Smooth muscle cell (in vitro differentiated cells): ENCODE data around the gene OR10A7. TPM values are rescaled to one million over a fixed set of nuclear protein-coding genes. Genes with fewer than 3 reads are reported as not detected.

Experiments used
- DNase-seq: peaks from one replicate; lab custom pipeline; 2025; ENCODE audit not compliant: unreplicated experiment; lab: John Stamatoyannopoulos, UW
- H2AFZ ChIP-seq: fragments of 200-600 bp; sonication (generic); 2 replicates; pipeline ENCODE4 v1.6.0; 2016; ENCODE audit warnings: antibody characterized with exemption, low read depth, mild to moderate bottlenecking
- H3F3A ChIP-seq: fragments of 200-600 bp; sonication (generic); 2 replicates; pipeline ENCODE4 v1.6.0; 2017; ENCODE audit warnings: antibody characterized with exemption, low read depth
- H3K27ac ChIP-seq: fragments of 200-600 bp; sonication (generic); 2 replicates; pipeline ENCODE4 v1.5.1; 2016; ENCODE audit warnings: low read depth, mild to moderate bottlenecking
- H3K27me3 ChIP-seq: fragments of 200-600 bp; sonication (generic); 2 replicates; pipeline ENCODE4 v1.6.1; 2016; ENCODE audit warnings: low read depth, mild to moderate bottlenecking
- H3K36me3 ChIP-seq: fragments of 200-600 bp; sonication (generic); 2 replicates; pipeline ENCODE4 v1.5.1; 2016; ENCODE audit warnings: low read depth
- H3K4me1 ChIP-seq: fragments of 200-600 bp; sonication (generic); 2 replicates; pipeline ENCODE4 v1.5.1; 2016; ENCODE audit warnings: low read depth
- H3K4me2 ChIP-seq: fragments of 200-600 bp; sonication (generic); 2 replicates; pipeline ENCODE4 v1.6.0; 2016; ENCODE audit warnings: mild to moderate bottlenecking
- H3K4me3 ChIP-seq: fragments of 200-600 bp; sonication (generic); 2 replicates; pipeline ENCODE4 v1.5.1; 2016; ENCODE audit warnings: mild to moderate bottlenecking
- H3K79me2 ChIP-seq: fragments of 200-600 bp; sonication (generic); 2 replicates; pipeline ENCODE4 v1.6.0; 2016; ENCODE audit warnings: low read depth, mild to moderate bottlenecking
- H3K9ac ChIP-seq: fragments of 200-600 bp; sonication (generic); 2 replicates; pipeline ENCODE4 v1.6.0; 2016; ENCODE audit warnings: low read depth
- H3K9me3 ChIP-seq: fragments of 200-600 bp; sonication (generic); replicated peaks from 2 replicates; pipeline ENCODE4 v1.5.1; 2016; ENCODE audit warnings: low read depth
- H4K20me1 ChIP-seq: fragments of 200-600 bp; sonication (generic); 2 replicates; pipeline ENCODE4 v1.6.0; 2016; ENCODE audit warnings: low read depth
- CTCF ChIP-seq: fragments of 200-600 bp; sonication (generic); IDR thresholded peaks from 2 replicates; pipeline ENCODE4 v1.5.1; 2017; ENCODE audit warnings: borderline replicate concordance, mild to moderate bottlenecking, antibody characterized with exemption; ENCODE audit not compliant: insufficient read depth, poor library complexity, severe bottlenecking
- WGBS: methylation state at CpG from one replicate; pipeline ENCODE4 v1.1.7; 2016; ENCODE audit warnings: low lambda C conversion rate; 5-methylcytosine and 5-hydroxymethylcytosine counted together
- polyA plus RNA-seq: library from polyadenylated mRNA; unstranded; fragments of >200 nt; fragmentation: Nextera tagmentation; extraction: Ambion mirVana; gene quantifications from 2 replicates; pipeline ENCODE4 v1.2.1, GENCODE V29; 2016
- total RNA-seq: library from RNA; depleted of rRNA; stranded (reverse); fragments of >200 nt; gene quantifications from 2 replicates; pipeline ENCODE4 v1.2.3, GENCODE V29; 2014

Gene OR10A7
- total and polyA plus RNA-seq, 2 experiments from 2014 or later, result not detected

- no peaks in the 10 kb centered on the region for H4K20me1 ChIP-seq
- no peak overlapping the region for H3K9ac ChIP-seq
- H2AFZ ChIP-seq, result no peak overlapping the region
- no peak for TF ChIP-seq CTCF
- no peaks in the 10 kb centered on the region for H3K36me3 ChIP-seq
- no peaks in the 10 kb centered on the region for H3F3A ChIP-seq
- no peaks in the 10 kb centered on the region for H3K27me3 ChIP-seq
- H3K4me2 ChIP-seq, result no peak overlapping the region
- no peaks in the 10 kb centered on the region for H3K9me3 ChIP-seq
- no peak overlapping the region for H3K4me3 ChIP-seq
- no peak for DNase-seq
- H3K27ac ChIP-seq, result no peak overlapping the region
- 84% methylated on average over 2 of the region's 2 CpGs for WGBS
- no peaks in the 10 kb centered on the region for H3K79me2 ChIP-seq
- H3K4me1 ChIP-seq, result no peaks in the 10 kb centered on the region
Measured at GRCh38 chr12:55173456-55173855, 47.4 kb upstream of the OR10A7 start.

GRCh38 chr12:55188573-55188972, 32.3 kb upstream of the OR10A7 start:
- 10% methylated on average over 2 of the region's 2 CpGs for WGBS
- Histone ChIP-seq H3F3A (no peaks in the 10 kb centered on the region), H3K79me2 (no peaks in the 10 kb centered on the region), H3K4me1 (no peaks in the 10 kb centered on the region), H2AFZ (no peak overlapping the region), H3K9ac (no peak overlapping the region), H3K4me2 (no peak overlapping the region), H3K27ac (no peak overlapping the region), H3K36me3 (no peaks in the 10 kb centered on the region), H3K4me3 (no peak overlapping the region), H3K27me3 (no peaks in the 10 kb centered on the region), H3K9me3 (no peaks in the 10 kb centered on the region), H4K20me1 (no peaks in the 10 kb centered on the region)
- DNase-seq, result no peak
- TF ChIP-seq CTCF, result no peak

- no peaks in the 10 kb centered on the region for H3K36me3 ChIP-seq
- DNase-seq, result no peak
- no peaks in the 10 kb centered on the region for H4K20me1 ChIP-seq
- 0% methylated on average over 4 of the region's 4 CpGs for WGBS
- TF ChIP-seq CTCF, result peak; percentile 87
- no peak overlapping the region for H3K4me3 ChIP-seq
- H2AFZ ChIP-seq, result no peak overlapping the region
- no peaks in the 10 kb centered on the region for H3K4me1 ChIP-seq
- H3F3A ChIP-seq, result no peaks in the 10 kb centered on the region
- no peaks in the 10 kb centered on the region for H3K27me3 ChIP-seq
- H3K9me3 ChIP-seq, result no peaks in the 10 kb centered on the region
- no peak overlapping the region for H3K27ac ChIP-seq
- no peak overlapping the region for H3K4me2 ChIP-seq
- no peaks in the 10 kb centered on the region for H3K79me2 ChIP-seq
- no peak overlapping the region for H3K9ac ChIP-seq
Measured at GRCh38 chr12:55188974-55189556, 31.8 kb upstream of the OR10A7 start.

GRCh38 chr12:55194382-55194781, 26.4 kb upstream of the OR10A7 start:
- H3K27ac ChIP-seq, result no peak overlapping the region
- TF ChIP-seq CTCF, result no peak
- no peaks in the 10 kb centered on the region for H4K20me1 ChIP-seq
- 78% methylated on average over 3 of the region's 3 CpGs for WGBS
- no peak overlapping the region for H3K4me2 ChIP-seq
- H3K27me3 ChIP-seq, result no peaks in the 10 kb centered on the region
- H3K36me3 ChIP-seq, result no peaks in the 10 kb centered on the region
- no peak overlapping the region for H3K9ac ChIP-seq
- no peak overlapping the region for H2AFZ ChIP-seq
- no peak for DNase-seq
- no peaks in the 10 kb centered on the region for H3K4me1 ChIP-seq
- H3F3A ChIP-seq, result no peaks in the 10 kb centered on the region
- H3K9me3 ChIP-seq, result no peaks in the 10 kb centered on the region
- H3K4me3 ChIP-seq, result no peak overlapping the region
- no peaks in the 10 kb centered on the region for H3K79me2 ChIP-seq
